ENCODE data around the gene ITLN1. TPM values are rescaled to one million over a fixed set of nuclear protein-coding genes. Genes with fewer than 3 reads are reported as not detected.
"Not testable (repeated sequence)": the region's sequence is repeated elsewhere in the genome, so short reads cannot be mapped to it uniquely, and the experiment has no call there.

The ITLN1 gene
- total RNA-seq, 1 donor from 2014 or later: not detected

DNA sequence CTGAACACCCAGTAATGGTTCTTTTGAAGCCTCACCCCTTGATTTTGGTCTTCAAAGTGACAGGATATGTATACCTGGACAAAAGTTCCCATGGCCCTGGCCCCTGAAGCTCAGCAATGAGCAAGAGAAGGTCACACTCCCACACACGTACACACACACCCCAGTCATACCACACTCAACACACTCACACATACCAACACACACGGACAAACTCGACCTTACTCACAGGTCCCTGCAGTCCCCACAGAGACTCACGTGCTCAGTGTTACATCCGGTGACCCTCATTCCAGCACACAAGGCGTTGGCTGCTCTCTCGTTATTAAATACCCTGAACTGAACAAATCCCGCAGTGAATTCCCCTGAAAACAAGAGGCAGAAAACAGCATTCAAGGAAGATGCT, 5.9 kb downstream of the ITLN1 start:
- Mint-ChIP-seq H3K27me3 (ENCODE audit: low read depth) (peaks cover 6% of the 10 kb centered on the region), H3K27ac (no peak overlapping the region), H3K4me1 (no peaks in the 10 kb centered on the region)

DNA sequence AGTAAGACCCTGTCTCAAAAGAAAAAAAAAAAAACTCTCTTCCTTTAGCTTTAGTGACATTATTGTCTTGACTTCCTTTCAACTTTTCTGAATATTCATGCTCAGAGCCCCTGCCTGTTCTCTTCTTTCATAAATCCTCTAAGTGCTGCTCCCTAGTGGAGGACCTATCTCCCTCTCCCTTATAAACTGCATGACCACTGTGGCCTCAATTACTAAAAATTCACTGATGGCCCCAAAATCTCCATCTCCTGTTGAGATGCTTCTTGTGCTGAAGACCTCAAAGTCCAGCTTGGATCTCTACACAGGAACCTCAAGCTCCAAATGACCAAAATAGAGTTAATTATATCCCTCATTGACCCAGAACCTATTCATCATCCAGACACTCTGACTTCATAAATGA, 7.8 kb downstream of the ITLN1 start:
- H3K9me3 Mint-ChIP-seq: peaks cover 4% of the 10 kb centered on the region
- H3K36me3 Mint-ChIP-seq: no peaks in the 10 kb centered on the region
- H3K27ac Mint-ChIP-seq: no peak overlapping the region
- H3K27me3 Mint-ChIP-seq (ENCODE audit: low read depth): peaks cover 9% of the 10 kb centered on the region
- H3K4me1 Mint-ChIP-seq: no peaks in the 10 kb centered on the region
- no peak overlapping the region for H3K4me3 Mint-ChIP-seq
- no peak for DNase-seq (ENCODE audit: low spot score in 2 of 2, unreplicated experiment in 2 of 2)
- TF ChIP-seq CTCF (IDR thresholded peaks at IDR 0.05; ENCODE audit: unreplicated experiment): no peak

More for the DNA sequence above, 5.9 kb downstream of the ITLN1 start:
- TF ChIP-seq CTCF (IDR thresholded peaks at IDR 0.05; ENCODE audit: unreplicated experiment): no peak
- no peaks in the 10 kb centered on the region for H3K36me3 Mint-ChIP-seq
- no peaks in the 10 kb centered on the region for H3K9me3 Mint-ChIP-seq
- no peak overlapping the region for H3K4me3 Mint-ChIP-seq
- DNase-seq (ENCODE audit: low spot score in 2 of 2, unreplicated experiment in 2 of 2): no peak

GRCh38 chr1:160876311-160876710, 8.7 kb downstream of the ITLN1 start:
- no peaks in the 10 kb centered on the region for H3K4me1 Mint-ChIP-seq
- no peaks in the 10 kb centered on the region for H3K36me3 Mint-ChIP-seq
- peaks cover 4% of the 10 kb centered on the region for H3K9me3 Mint-ChIP-seq
- no peak for TF ChIP-seq CTCF (IDR thresholded peaks at IDR 0.05; ENCODE audit: unreplicated experiment)
- DNase-seq (ENCODE audit: low spot score in 2 of 2, unreplicated experiment in 2 of 2): no peak
- H3K4me3 Mint-ChIP-seq: no peak overlapping the region
- no peak overlapping the region for H3K27ac Mint-ChIP-seq
- H3K27me3 Mint-ChIP-seq (ENCODE audit: low read depth): peaks cover 12% of the 10 kb centered on the region

DNA sequence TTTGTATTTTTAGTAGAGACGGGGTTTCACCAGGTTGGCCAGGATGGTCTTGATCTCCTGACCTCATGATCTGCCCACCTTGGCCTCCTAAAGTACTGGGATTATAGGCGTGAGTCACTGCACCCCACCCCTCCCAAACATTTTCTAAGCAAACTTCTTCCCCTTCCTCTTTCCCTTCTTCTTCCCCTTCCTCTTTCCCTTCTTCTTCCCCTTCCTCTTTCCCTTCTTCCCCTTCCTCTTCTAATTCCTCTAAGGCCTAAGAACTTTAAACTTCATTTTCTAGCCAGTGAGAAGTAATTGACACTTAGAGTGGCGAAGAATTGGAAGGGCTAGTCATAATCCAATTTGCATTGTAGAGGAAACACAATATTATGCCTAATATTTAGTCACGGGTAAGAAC, 9.4 kb downstream of the ITLN1 start:
- not testable (repeated sequence) for H3K4me3 Mint-ChIP-seq; DNase-seq (ENCODE audit: low spot score in 2 of 2, unreplicated experiment in 2 of 2); H3K9me3 Mint-ChIP-seq; H3K4me1 Mint-ChIP-seq; H3K27ac Mint-ChIP-seq; H3K36me3 Mint-ChIP-seq
- H3K27me3 Mint-ChIP-seq (ENCODE audit: low read depth): peaks cover 15% of the 10 kb centered on the region

DNA sequence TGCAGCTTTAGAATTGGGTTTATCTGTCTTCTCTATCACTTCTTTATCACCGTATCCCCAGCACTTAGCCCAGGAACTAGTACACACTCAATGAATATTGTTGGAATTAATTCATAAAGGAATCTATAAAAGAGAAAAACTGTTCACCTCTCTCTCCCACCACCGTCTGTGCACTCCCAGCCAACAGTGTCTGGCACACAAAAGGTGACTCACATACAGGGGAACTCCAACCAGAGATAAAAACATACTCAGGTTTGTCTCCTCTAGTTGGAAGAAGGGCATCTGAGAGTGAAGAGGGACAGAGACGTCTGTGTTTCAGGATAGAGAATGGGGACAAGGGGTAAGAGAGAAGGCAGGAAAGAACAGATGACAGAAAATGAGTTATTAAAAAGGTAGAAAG, 10.0 kb downstream of the ITLN1 start:
- no peak for TF ChIP-seq CTCF (IDR thresholded peaks at IDR 0.05; ENCODE audit: unreplicated experiment)
- DNase-seq (ENCODE audit: low spot score in 2 of 2, unreplicated experiment in 2 of 2): no peak
- Mint-ChIP-seq H3K27me3 (ENCODE audit: low read depth) (peaks cover 17% of the 10 kb centered on the region), H3K4me1 (no peaks in the 10 kb centered on the region), H3K27ac (no peak overlapping the region), H3K9me3 (peaks cover 4% of the 10 kb centered on the region), H3K4me3 (no peak overlapping the region), H3K36me3 (no peaks in the 10 kb centered on the region)

GRCh38 chr1:160868141-160868540, 16.8 kb downstream of the ITLN1 start:
- no peak for DNase-seq (ENCODE audit: low spot score in 2 of 2, unreplicated experiment in 2 of 2)
- no peaks in the 10 kb centered on the region for H3K36me3 Mint-ChIP-seq
- no peak overlapping the region for H3K27ac Mint-ChIP-seq
- peaks cover 1% of the 10 kb centered on the region for H3K9me3 Mint-ChIP-seq
- H3K27me3 Mint-ChIP-seq (ENCODE audit: low read depth): peaks cover 10% of the 10 kb centered on the region
- H3K4me3 Mint-ChIP-seq: no peak overlapping the region
- H3K4me1 Mint-ChIP-seq: peaks cover 11% of the 10 kb centered on the region
- TF ChIP-seq CTCF (IDR thresholded peaks at IDR 0.05; ENCODE audit: unreplicated experiment): no peak

GRCh38 chr1:160867651-160868050, 17.3 kb downstream of the ITLN1 start:
- DNase-seq (ENCODE audit: low spot score in 2 of 2, unreplicated experiment in 2 of 2); H3K4me3 Mint-ChIP-seq; H3K9me3 Mint-ChIP-seq; H3K36me3 Mint-ChIP-seq; H3K27ac Mint-ChIP-seq: not testable (repeated sequence)
- Mint-ChIP-seq H3K27me3 (ENCODE audit: low read depth) (peaks cover 11% of the 10 kb centered on the region), H3K4me1 (peaks cover 11% of the 10 kb centered on the region)
